ENCODE results near the gene BBS9. TPM values are rescaled to one million over a fixed set of nuclear protein-coding genes. Genes with fewer than 3 reads are reported as not detected.
A peak's percentile ranks its signal among the peaks of the same experiment; 100 is the strongest.

BBS9 gene
- total RNA-seq, 1 donor from 2014 or later: 4.2 TPM

GRCh38 chr7:33539198-33539597 lies 409.8 kb downstream of the BBS9 start:
- no peak for TF ChIP-seq CTCF (IDR thresholded peaks at IDR 0.05; ENCODE audit: insufficient read depth, low read length, severe bottlenecking)
- Histone ChIP-seq H3K27me3 (ENCODE audit: control insufficient read depth, insufficient read depth, low read length) (no peaks in the 10 kb centered on the region), H3K4me3 (ENCODE audit: low read depth, low read length) (no peak overlapping the region), H3K36me3 (ENCODE audit: control insufficient read depth, insufficient read depth, low read length) (no peaks in the 10 kb centered on the region)
- FAIRE-seq (no peak), DNase-seq (ENCODE audit: low read depth) (no peak)

DNA sequence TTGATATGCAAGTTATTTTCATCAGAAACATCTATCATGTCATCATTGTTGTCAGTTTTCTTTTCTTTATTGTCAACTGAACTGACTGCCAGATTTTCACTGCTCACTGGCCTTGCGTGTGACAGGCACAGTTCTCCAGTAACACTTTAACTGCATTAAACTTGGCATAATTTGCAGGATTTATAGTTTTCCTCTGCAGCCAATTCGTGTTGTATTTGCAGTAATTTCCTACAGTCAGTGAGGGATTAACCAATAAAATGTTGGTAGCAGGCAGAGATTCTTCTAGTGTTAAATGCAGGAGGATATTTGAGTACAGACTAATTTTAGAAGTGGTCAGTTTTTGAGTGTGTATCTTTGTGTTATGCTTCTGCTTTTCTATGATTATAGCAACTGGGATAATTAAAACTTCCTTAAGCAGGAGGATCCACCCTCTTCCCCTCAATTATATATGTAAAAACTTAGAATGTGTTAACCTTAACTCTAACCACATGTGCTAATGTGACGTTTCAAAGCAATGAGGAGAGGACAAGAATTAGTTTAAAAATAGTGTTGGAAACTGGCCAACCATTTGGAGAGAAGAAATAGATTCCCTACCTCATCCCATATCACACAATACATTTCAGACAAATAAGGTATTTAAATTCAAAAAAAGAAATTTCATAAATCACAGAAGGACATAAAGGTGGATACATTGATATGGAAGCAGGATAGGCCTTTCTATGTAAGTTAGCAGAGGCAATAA lies 410.5 kb downstream of the BBS9 start:
- no peaks in the 10 kb centered on the region for H3K27me3 ChIP-seq (ENCODE audit: control insufficient read depth, insufficient read depth, low read length)
- FAIRE-seq: no peak
- no peak for TF ChIP-seq CTCF (IDR thresholded peaks at IDR 0.05; ENCODE audit: insufficient read depth, low read length, severe bottlenecking)

GRCh38 chr7:33547880-33548279 lies 418.5 kb downstream of the BBS9 start:
- FAIRE-seq: no peak
- TF ChIP-seq CTCF (IDR thresholded peaks at IDR 0.05; ENCODE audit: insufficient read depth, low read length, severe bottlenecking): no peak
- no peaks in the 10 kb centered on the region for H3K27me3 ChIP-seq (ENCODE audit: control insufficient read depth, insufficient read depth, low read length)

More for the DNA sequence above, 410.5 kb downstream of the BBS9 start:
- DNase-seq (ENCODE audit: low read depth): no peak
- no peaks in the 10 kb centered on the region for H3K36me3 ChIP-seq (ENCODE audit: control insufficient read depth, insufficient read depth, low read length)
- no peak overlapping the region for H3K4me3 ChIP-seq (ENCODE audit: low read depth, low read length)

DNA sequence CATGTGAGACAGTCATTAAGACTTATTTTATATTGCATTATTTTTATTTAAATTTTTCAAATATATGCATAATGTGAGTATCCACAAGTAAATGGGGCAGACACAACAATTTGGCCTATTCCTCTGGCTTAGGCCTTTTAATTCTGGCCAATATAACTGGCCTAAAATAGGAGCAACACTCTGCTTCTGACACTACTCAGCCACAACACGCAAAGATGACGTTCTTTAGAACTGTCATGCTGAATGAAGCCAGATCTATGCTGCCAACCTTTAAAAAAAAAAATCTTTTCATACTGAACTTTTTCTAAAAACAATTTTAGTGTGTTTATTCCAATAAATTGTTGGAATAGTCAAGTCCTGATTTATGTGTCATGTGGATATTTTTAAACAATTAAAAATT lies 421.0 kb downstream of the BBS9 start:
- FAIRE-seq (no peak), DNase-seq (ENCODE audit: low read depth) (no peak)
- H3K27me3 ChIP-seq (ENCODE audit: control insufficient read depth, insufficient read depth, low read length): no peaks in the 10 kb centered on the region
- no peaks in the 10 kb centered on the region for H3K36me3 ChIP-seq (ENCODE audit: control insufficient read depth, insufficient read depth, low read length)
- no peak for TF ChIP-seq CTCF (IDR thresholded peaks at IDR 0.05; ENCODE audit: insufficient read depth, low read length, severe bottlenecking)
- no peak overlapping the region for H3K4me3 ChIP-seq (ENCODE audit: low read depth, low read length)

More at GRCh38 chr7:33547880-33548279, 418.5 kb downstream of the BBS9 start:
- peak; percentile 3 for DNase-seq (ENCODE audit: low read depth)
- Histone ChIP-seq H3K36me3 (ENCODE audit: control insufficient read depth, insufficient read depth, low read length) (no peaks in the 10 kb centered on the region), H3K4me3 (ENCODE audit: low read depth, low read length) (no peak overlapping the region)

DNA sequence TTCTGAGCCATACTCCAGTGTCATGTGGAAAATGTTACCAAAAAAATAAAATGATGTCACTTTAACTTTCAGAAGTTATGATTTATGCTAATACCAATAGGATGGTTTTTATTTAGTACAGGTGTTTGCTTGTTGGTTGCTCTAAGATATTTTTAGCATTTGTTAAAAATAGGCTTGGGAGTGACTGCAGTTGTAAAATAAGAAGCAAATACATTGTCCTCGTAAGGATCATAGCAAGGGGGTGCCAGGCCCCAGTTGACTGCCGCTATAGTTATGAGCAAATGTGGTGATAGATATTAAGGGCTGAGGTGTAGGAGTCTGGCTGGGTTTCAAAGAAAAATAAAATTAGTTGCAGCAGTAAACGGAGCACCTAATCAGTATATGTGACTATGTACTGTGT lies 421.6 kb downstream of the BBS9 start:
- H3K27me3 ChIP-seq (ENCODE audit: control insufficient read depth, insufficient read depth, low read length): no peaks in the 10 kb centered on the region
- FAIRE-seq (no peak), DNase-seq (ENCODE audit: low read depth) (no peak)
- no peaks in the 10 kb centered on the region for H3K36me3 ChIP-seq (ENCODE audit: control insufficient read depth, insufficient read depth, low read length)
- TF ChIP-seq CTCF (IDR thresholded peaks at IDR 0.05; ENCODE audit: insufficient read depth, low read length, severe bottlenecking): no peak
- H3K4me3 ChIP-seq (ENCODE audit: low read depth, low read length): no peak overlapping the region

DNA sequence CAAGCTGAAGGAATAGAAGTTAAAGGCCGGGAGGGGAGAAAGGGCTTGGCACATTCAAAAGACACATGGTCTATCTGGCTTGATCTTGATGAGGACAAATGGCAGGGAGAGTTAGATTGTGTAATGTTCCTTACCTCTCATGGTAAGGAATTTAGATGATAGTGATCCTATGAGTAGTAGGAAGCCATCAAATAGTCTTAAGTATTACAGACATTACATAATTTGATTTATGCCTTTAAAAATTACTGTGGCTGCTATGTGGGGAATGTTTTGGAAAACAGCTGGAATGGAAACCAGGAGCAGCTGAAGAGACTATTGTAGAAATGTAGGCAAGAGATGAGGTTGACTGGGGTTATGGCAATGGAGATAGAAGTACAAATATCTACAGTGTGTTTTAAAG lies 424.7 kb downstream of the BBS9 start:
- no peak for TF ChIP-seq CTCF (IDR thresholded peaks at IDR 0.05; ENCODE audit: insufficient read depth, low read length, severe bottlenecking)
- H3K36me3 ChIP-seq (ENCODE audit: control insufficient read depth, insufficient read depth, low read length): no peaks in the 10 kb centered on the region
- DNase-seq (ENCODE audit: low read depth) (no peak), FAIRE-seq (no peak)
- H3K4me3 ChIP-seq (ENCODE audit: low read depth, low read length): no peak overlapping the region
- H3K27me3 ChIP-seq (ENCODE audit: control insufficient read depth, insufficient read depth, low read length): no peaks in the 10 kb centered on the region

Data from bronchial epithelial cell (primary cell).